RKO (cell line): Measurements from ENCODE around the gene SLIT1.

Experiments used
- DNase-seq: peaks from one replicate; pipeline ENCODE4 v3.0.0-alpha.2; 2016; ENCODE audit warnings: low spot score

Gene SLIT1

GRCh38 chr10:97080051-97080776 is 105.5 kb downstream of the SLIT1 start:
- no peak for DNase-seq

GRCh38 chr10:97079448-97079847 is 106.3 kb downstream of the SLIT1 start:
- no peak for DNase-seq

- no peak for DNase-seq
Measured at GRCh38 chr10:97078938-97079445, 106.8 kb downstream of the SLIT1 start.

DNA sequence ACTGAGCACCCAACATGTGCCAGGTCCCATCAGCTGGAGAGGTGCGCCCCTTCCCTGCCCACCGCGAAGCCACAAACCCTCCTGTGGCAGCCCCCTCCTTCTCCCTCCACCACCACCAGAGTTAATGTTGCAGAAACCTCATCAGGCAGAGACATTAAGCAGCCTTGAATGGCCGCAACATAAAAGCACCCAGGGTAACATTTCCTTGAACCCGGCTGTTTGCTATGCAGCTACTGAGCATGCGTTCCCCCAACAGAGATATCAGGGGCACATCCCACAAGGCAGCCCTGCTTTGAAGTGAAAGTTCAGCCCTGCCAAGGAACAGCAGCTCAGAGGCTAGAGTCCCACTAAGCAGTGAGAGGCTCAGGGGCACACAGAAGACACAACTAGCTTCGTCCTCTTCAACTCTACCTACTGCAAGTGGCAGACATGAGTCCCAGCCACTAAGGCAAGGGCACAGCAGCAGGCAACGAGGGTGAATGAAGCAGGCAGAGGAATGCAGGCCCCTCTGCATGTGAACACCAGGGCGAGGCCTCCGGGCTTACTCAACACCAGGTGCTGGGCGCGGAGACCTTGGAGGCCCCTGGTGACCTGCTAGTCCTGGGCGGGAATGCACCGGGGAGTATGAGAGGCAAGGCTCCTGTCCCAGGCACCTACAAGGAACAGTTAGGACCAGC is 107.4 kb downstream of the SLIT1 start:
- no peak for DNase-seq

- no peak for DNase-seq
Measured at GRCh38 chr10:97076781-97077180, 109.0 kb downstream of the SLIT1 start.

GRCh38 chr10:97075961-97076525 is 109.7 kb downstream of the SLIT1 start:
- no peak for DNase-seq

DNA sequence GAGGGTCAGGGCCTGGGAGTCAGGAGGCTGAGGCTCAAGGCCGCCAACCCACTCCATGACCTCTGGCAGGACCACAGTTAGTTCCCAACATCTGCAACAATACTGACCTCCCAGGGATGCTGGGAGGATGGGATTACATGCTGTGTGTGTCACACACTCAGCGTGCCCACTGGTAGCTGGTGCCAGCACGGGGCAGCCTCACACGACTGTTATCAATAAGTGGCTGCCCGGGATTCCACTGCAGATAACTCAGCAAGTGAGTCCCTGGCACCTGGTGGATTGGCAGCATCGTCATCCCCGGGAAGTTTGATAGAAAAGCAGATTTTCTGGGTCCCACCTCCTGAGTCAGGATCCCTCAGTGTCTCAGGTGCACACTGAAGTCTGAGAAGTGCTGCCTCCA is 110.3 kb downstream of the SLIT1 start:
- DNase-seq, result no peak

GRCh38 chr10:97074256-97075145 is 111.3 kb downstream of the SLIT1 start:
- DNase-seq, result no peak

DNA sequence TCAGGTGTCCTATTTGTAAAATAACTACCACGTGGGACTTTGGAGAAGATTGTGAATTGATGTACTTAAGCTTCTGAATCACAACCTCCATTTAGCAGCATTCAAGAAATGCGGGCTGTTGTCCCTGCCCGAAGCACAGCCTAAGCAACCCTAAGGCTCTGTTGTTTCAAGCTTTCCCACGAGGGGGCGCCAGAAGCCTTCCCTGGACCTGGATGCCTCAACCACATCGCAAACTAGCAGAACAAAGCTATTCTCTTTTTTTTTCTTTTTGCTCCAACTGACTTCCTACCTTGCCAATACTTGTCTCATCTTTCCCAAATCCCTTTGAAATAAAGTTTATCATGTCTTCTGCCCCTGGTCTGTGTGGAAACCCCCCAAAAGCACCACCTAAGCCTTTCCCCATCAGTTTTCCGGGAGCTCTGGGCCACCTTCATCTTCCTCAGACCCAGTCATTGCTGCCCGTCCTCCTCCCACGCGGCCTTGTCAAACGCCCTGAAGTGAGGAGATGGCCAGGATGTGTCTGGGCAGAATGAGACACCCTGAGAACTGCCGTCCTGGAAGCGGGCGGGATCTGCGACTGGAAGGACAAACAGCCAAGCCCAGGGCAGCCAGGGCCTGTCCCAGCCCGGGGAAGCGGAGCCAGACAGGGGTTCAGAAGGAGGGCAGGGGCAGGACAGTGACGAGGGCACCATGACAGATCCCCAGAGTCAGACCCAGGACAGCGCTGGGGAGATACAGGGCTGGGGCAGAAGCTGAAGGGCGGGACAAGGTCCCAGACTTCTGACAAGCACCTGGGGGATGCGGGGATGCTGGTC is 112.7 kb downstream of the SLIT1 start:
- peak; percentile 68 for DNase-seq

- no peak for DNase-seq
Measured at GRCh38 chr10:97071496-97071895, 114.3 kb downstream of the SLIT1 start.

- peak; percentile 79 for DNase-seq
Measured at GRCh38 chr10:97069576-97070362, 116.0 kb downstream of the SLIT1 start.

- no peak for DNase-seq
Measured at GRCh38 chr10:97069026-97069425, 116.7 kb downstream of the SLIT1 start.

DNA sequence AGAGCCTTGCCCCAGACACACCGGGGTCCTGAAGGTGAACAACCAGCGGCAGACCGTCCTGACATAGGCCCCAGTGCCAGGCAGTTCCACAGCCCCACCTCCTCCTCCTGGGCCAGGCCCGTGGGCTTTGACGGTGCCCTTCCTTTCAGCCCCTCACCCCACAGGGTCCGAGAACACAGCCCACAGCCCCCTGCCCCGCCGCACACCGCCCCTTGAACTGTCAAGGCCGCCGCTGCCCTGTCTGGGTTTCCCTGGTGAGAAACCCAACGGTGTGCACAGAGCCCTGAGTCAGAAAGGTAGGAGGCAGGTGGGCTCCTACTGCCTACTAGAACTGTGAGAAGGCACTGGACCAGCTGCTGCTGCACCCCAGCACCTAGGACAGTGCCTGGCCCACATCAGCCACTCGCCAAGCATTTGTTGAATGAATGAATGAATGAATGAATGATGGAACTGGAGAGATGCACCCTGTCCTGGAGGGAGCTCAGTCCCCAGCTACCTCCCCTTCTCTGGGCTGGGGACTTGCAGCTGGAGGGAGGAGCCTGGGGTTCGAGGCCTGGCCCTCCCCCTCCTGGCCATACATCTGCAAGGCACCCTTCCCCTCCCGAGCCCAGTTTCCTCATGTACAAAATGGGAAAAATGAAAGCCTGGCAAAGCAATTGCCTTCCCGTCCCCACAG is 117.9 kb downstream of the SLIT1 start:
- DNase-seq, result peak; percentile 7

GRCh38 chr10:97066877-97067555 is 118.7 kb downstream of the SLIT1 start:
- no peak for DNase-seq

DNA sequence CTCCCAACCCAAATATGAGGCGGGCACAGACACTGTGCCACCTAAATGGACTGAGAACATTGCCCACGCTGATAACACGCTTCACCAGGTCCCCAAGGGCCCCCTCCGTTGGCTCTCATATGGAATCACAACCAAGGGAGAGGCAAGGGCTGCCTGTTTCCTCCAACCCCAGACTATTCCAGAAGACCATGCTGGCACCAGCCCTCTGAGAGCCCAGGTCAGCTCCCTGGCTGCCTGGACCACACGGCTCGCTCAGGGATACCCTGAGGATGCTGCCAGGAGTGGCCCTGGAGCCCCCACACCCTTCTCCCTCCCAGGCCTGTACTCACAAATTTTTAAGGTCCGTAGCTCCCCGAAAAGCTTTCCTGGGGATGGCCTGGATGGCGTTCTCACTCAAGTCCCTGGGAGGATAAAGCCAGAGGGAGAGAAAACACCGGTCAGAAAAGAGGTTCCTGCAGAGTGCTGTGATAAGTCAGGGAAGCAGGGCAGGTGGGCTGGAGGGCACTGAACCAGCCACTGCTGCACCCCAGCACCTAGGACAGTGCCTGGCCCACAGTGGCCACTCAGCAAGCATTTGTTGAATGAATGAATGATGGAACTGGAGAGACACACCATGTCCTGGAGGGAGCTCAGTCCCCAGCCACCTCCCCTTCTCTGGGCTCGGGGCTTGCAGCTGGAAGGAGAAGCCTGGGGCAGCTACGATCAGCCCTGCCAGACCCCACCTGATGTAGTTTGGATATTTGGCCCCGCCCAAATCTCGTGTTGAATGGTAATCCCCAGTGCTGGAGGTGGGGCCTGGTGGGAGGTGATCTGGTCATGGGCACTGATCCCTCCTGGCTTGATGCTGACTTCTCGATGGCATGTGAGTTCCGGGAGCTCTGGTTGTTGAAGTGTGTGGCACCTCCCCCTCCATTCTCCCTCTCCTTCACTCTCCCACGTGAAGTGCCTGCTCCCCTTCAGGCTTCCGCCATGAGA is 119.8 kb downstream of the SLIT1 start:
- DNase-seq, result no peak

DNA sequence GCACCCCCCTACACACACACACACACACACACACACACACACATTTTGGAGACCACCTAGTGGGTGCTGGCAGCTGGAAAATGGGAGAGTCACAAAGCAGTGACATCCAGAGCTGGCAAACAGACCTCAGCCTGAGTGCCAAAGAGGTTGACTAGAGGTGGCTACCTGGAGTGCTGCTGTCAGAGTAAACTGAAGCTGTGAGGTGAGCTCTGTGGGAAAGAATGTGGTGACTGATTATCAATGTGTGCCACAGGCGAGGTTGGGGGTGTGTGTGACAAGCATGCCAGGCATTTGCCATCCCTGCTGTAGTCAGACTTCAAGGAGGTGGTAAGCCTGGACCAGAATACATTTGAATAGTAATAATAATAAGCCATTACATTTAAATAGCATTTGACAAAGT is 120.6 kb downstream of the SLIT1 start:
- no peak for DNase-seq

GRCh38 chr10:97063983-97064837 is 121.5 kb downstream of the SLIT1 start:
- DNase-seq, result no peak
